Endothelial cell of umbilical vein (primary cell): ENCODE data around the gene TP53.

Source experiments
- CTCF ChIP-seq, 2 donors: IDR thresholded peaks; 1 replicate in 1 of 2; 2 replicates in 1 of 2; pipeline ENCODE4 v1.5.1; 2011; ENCODE audit warnings: low read length in 2 of 2, mild to moderate bottlenecking in 2 of 2, moderate library complexity in 2 of 2, control low read depth in 1 of 2, inconsistent platforms in 1 of 2, low read depth in 1 of 2; ENCODE audit not compliant: insufficient read depth in 1 of 2; ENCODE audit errors: extremely low read depth in 1 of 2
- JUN ChIP-seq: IDR thresholded peaks from 2 replicates; pipeline ENCODE4 v1.6.1; 2011; ENCODE audit warnings: borderline replicate concordance, low read depth; ENCODE audit not compliant: insufficient read length, insufficient read depth
- POLR2A ChIP-seq: IDR thresholded peaks from 2 replicates; pipeline ENCODE4 v1.6.1; 2012; ENCODE audit warnings: low read depth, mild to moderate bottlenecking, control low read depth, low read length
- POLR2AphosphoS5 ChIP-seq: IDR thresholded peaks from 2 replicates; pipeline ENCODE4 v1.6.1; 2012; ENCODE audit warnings: low read depth, mild to moderate bottlenecking, control low read depth, low read length, moderate library complexity; ENCODE audit not compliant: insufficient read depth

DNA sequence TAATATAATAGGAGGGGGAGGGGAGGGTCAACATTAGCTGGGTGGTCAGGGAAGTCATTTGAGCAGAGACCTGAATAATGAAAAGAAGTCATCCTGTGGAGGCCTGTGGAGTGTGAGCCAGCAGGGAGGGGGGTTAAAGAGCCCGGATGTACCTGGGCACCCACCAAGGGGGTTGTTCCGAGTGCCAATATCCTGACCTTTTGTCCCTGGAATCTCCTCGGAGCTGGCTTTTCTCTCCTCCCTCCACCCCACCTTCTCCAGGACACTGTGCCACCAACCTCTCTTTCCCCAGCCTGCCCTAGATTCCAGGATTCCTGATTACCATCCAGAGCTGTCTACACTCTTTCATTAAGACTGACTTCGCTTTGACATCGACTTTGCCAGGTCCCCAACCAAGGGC is 51.1 kb downstream of the TP53 start:
- TF ChIP-seq POLR2AphosphoS5 (no peak), CTCF (IDR thresholded peaks at IDR 0.05; ENCODE audit: extremely low read depth in 1 of 2, insufficient read depth in 1 of 2, low read depth in 1 of 2, low read length in 2 of 2) (no peak), POLR2A (no peak), JUN (no peak)
